GM19468 (cell line): ENCODE data around the gene ZNF19.
"Not testable (repeated sequence)": the region's sequence is repeated elsewhere in the genome, so short reads cannot be mapped to it uniquely, and the experiment has no call there.

Experiments used
- ATAC-seq: cut with Tn5 transposase; IDR thresholded peaks from one replicate; pipeline ENCODE4 v1.9.1; 2021; ENCODE audit warnings: mild to moderate bottlenecking, moderate library complexity, moderate number of reproducible peaks; ENCODE audit not compliant: unreplicated experiment; ENCODE audit errors: extremely low read depth

ZNF19 gene

DNA sequence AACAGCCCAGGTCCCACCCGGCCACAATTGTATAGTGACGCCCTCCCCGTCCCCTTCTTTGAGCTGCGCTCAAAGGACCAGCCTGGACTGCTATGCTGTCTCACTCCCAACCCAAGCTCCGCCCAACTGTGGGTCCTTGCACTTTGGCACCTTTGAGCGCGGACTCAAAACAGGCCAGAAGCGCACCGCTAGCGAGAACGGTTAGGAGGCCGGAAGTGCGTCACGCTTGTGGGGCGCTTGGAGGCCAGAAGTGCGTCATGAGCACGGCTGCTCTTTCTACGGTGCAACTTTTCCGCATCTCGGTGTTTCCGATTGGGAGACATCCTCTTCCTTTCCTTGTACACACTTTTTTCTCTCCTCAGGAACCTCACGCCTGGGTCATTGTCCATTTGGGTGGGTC lies at the start of gene ZNF19:
Gene ZNF19, minus strand, starts transcription at position 203 of the 400 bp plus-strand sequence. CDS start 7,210 bp downstream, outside the sequence.
- ATAC-seq: no peak

GRCh38 chr16:71537643-71538042 lies 48.5 kb upstream of the ZNF19 start:
- ATAC-seq: no peak

GRCh38 chr16:71536752-71537499 lies 47.8 kb upstream of the ZNF19 start:
- no peak for ATAC-seq

DNA sequence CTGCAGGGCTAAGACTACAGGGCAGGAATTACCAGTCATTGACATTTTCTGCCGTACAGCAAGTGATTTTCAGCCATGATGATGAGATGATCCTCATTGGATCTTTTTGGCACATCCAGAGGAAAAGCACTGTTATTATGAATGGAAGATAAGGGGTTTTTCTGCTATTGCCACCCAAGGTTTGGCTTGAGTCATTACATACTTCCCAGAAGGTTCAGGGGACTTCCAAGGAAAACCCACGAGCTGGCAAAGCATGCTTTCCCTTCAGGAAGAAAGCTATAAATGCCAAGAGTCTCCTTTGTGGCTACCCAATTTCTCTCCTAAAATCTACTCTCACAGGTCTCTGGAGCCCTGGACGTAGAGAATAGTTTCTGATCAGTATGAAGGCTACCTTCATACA lies 43.2 kb upstream of the ZNF19 start:
- no peak for ATAC-seq

- ATAC-seq: no peak
Observed at GRCh38 chr16:71528863-71529262, 39.7 kb upstream of the ZNF19 start.

- no peak for ATAC-seq
Observed at GRCh38 chr16:71528257-71528656, 39.1 kb upstream of the ZNF19 start.

DNA sequence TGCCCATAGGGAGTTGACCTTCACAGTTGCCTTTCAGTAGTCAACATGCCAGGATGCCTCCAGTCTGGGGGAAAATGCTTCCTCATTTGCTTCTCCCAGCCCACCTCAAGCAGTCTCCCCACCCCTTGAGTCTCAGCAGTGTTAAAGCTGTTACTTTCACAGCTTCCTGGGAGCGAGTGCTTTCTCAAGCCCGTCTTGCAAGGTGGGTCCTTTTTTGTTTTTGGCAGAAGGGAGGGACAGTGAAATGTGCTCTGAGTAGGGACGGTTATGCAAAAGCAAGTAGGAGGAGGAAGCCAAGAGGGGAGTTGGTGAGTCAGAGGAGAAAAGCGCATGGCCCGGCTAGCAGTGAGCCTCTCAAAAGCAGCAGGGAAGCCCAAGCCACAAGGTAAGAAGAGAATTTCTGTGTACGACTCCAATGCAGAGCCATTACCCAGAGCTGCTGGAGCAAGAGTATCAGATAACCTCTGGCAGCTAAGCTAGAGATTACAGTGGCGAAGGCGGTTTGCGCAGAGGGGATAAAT lies 37.0 kb upstream of the ZNF19 start, which contains the start of gene CHST4:
Gene CHST4, plus strand, starts transcription at position 316 of the 521 bp plus-strand sequence. CDS start 10,252 bp downstream, outside the sequence.
- ATAC-seq: no peak

GRCh38 chr16:71524566-71525553 lies 35.7 kb upstream of the ZNF19 start:
- no peak for ATAC-seq

GRCh38 chr16:71520550-71520949 lies 31.4 kb upstream of the ZNF19 start:
- ATAC-seq: no peak

DNA sequence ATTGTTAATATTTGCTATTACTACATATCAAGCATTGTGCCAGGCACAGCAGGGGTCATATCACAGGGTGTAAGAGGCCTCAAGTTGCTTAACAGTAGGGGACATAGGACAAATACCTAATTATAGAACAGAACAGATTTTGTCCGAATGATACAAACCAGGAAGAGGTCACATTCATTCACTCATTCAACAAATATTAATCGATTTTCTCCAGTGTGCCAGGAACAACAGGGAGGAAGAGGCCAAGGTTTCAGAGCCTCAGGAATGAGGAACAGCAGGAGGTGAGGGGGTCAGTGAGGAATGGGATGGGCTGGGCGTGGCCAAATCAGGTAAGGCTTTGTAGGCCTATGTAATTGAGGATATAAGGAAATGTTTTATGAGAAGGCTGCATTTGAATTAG lies 25.9 kb upstream of the ZNF19 start:
- ATAC-seq: no peak

- ATAC-seq: no peak
Observed at GRCh38 chr16:71514476-71514875, 25.4 kb upstream of the ZNF19 start.

GRCh38 chr16:71513302-71513701 lies 24.2 kb upstream of the ZNF19 start:
- ATAC-seq: no peak

- no peak for ATAC-seq
Observed at GRCh38 chr16:71507061-71507460, 17.9 kb upstream of the ZNF19 start.

DNA sequence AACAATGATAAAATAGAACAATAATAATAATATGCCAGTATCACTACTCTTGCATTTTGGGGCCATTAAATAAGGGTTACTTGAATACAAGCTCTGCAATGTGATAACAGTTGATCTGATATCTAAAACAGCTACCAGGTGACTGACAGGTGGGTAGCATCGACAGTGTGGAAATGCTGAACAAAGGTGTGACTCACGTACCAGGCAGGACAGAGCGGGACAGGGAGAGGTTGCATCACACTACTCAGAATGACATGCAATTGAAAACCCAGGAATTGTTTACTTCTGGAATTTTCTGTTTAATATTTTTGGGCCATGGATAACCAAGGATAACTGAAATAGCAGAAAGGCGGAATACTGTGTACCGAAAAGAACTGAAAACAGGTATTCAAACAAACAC lies 15.8 kb upstream of the ZNF19 start:
- ATAC-seq: no peak

- not testable (repeated sequence) for ATAC-seq
Observed at GRCh38 chr16:71504051-71504450, 14.9 kb upstream of the ZNF19 start.

GRCh38 chr16:71501547-71501946 lies 12.4 kb upstream of the ZNF19 start:
- ATAC-seq: no peak

DNA sequence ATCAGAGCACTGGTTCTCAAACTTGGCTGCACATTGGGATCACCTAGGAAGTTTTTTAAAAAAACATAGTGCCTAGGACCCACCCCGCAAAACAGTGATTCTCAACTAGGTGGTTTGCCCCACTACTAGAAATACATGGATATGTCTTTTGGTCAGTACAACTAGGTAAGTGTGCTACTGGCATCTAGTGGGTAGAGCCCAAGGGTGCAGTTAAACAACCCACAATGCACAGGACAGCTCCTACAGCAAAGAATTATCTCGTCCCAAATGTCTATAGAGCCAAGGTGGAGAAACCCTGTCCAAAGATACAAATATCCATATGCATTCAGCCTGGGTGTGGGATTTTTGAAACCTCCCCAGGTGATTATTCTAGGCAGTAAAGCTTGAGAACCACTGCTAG lies 11.8 kb upstream of the ZNF19 start:
- ATAC-seq: no peak

DNA sequence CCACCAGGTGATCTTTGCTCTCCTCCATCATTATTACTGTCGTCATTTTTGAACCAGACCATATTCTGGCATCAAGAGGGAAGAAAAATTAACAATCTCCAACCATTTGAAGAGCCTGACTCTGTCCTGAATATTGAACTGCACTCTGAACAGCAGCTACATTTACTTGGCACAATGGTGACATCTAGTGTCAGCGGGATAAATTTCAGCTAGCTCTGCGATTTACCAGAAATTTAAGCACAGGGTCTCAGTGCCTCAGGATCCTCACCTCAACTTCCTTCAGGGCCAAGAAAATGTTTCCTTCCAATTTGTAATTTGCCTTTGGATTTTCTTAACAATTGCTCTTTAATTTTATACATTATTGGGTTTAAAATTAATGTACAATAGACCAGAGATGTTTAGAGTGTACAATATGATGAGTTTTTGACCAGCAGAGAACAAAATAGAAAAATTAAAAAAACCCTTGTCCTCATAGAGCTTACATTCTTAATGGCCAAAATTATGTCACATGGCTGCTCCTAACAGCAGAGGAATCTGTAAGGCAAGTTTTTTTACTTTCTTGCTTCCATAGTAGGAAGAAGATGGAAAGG lies 10.7 kb upstream of the ZNF19 start:
- no peak for ATAC-seq

DNA sequence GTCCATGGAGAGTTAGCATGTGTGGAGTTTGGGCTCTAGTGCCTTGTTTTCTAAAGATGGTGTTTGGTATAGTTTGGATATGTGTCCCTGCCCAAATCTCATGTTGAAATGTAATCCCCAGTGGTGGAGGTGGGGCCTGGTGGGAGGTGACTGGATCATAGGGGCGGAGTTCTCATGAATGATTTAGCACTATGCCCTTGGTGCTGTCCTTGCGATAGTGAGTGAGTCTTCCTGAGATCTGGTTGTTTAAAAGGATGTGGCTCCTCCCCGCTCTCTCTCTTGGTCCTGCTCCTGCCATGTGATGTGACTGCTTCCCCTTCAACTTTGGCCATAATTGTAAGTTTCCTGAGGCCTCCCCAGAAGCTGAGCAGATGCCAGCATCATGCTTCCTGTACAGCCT lies 8.9 kb upstream of the ZNF19 start:
- ATAC-seq: no peak

GRCh38 chr16:71493213-71493612 lies 4.1 kb upstream of the ZNF19 start:
- ATAC-seq: no peak
